ENCODE data around the gene KIF21B. TPM values are rescaled to one million over a fixed set of nuclear protein-coding genes. Genes with fewer than 3 reads are reported as not detected.

KIF21B gene
- total and polyA plus RNA-seq, 2 experiments from 2014 or later: 0.18 to 1.3 TPM

GRCh38 chr1:201034671-201035070 lies 11.2 kb upstream of the KIF21B start:
- H3K9me2 ChIP-seq (replicated peaks; ENCODE audit: insufficient read depth): no peaks in the 10 kb centered on the region
- H3K27me3 ChIP-seq: no peaks in the 10 kb centered on the region
- 92% methylated on average over 4 of the region's 4 CpGs for WGBS (ENCODE audit: low lambda C conversion rate, missing lambda C conversion rate)
- H3K4me1 ChIP-seq (ENCODE audit: insufficient read depth): peaks cover 3% of the 10 kb centered on the region
- no peak overlapping the region for H2AFZ ChIP-seq
- H3K4me2 ChIP-seq: no peak overlapping the region
- H4K20me1 ChIP-seq (ENCODE audit: insufficient read depth, poor library complexity, severe bottlenecking): no peaks in the 10 kb centered on the region
- H3K36me3 ChIP-seq (replicated peaks; ENCODE audit: insufficient read depth, low read depth): no peaks in the 10 kb centered on the region
- no peak overlapping the region for H3K27ac ChIP-seq
- TF ChIP-seq CTCF (IDR thresholded peaks at IDR 0.05; ENCODE audit: poor library complexity): no peak
- no peak for TF ChIP-seq EZH2 (IDR thresholded peaks at IDR 0.05; ENCODE audit: borderline replicate concordance)
- TF ChIP-seq EZH2phosphoT487 (IDR thresholded peaks at IDR 0.05; ENCODE audit: low read depth, severe bottlenecking, unreplicated experiment): no peak
- H3K79me2 ChIP-seq: no peaks in the 10 kb centered on the region
- H3K4me3 ChIP-seq: no peak overlapping the region
- no peak for DNase-seq (ENCODE audit: low spot score)
- no peaks in the 10 kb centered on the region for H3K9me3 ChIP-seq (ENCODE audit: low read depth)

GRCh38 chr1:201032408-201032807 lies 8.9 kb upstream of the KIF21B start:
- no peak for DNase-seq (ENCODE audit: low spot score)
- no peak for TF ChIP-seq EZH2phosphoT487 (IDR thresholded peaks at IDR 0.05; ENCODE audit: low read depth, severe bottlenecking, unreplicated experiment)
- TF ChIP-seq CTCF (IDR thresholded peaks at IDR 0.05; ENCODE audit: poor library complexity): no peak
- TF ChIP-seq EZH2 (IDR thresholded peaks at IDR 0.05; ENCODE audit: borderline replicate concordance): no peak
- no peaks in the 10 kb centered on the region for H3K9me2 ChIP-seq (replicated peaks; ENCODE audit: insufficient read depth)
- no peaks in the 10 kb centered on the region for H3K79me2 ChIP-seq
- no peaks in the 10 kb centered on the region for H4K20me1 ChIP-seq (ENCODE audit: insufficient read depth, poor library complexity, severe bottlenecking)
- no peak overlapping the region for H3K27ac ChIP-seq
- H3K9me3 ChIP-seq (ENCODE audit: low read depth): no peaks in the 10 kb centered on the region
- no peak overlapping the region for H3K4me2 ChIP-seq
- peaks cover 3% of the 10 kb centered on the region for H3K4me1 ChIP-seq (ENCODE audit: insufficient read depth)
- 76% methylated on average over 1 of the region's 1 CpG for WGBS (ENCODE audit: low lambda C conversion rate, missing lambda C conversion rate)
- no peaks in the 10 kb centered on the region for H3K27me3 ChIP-seq
- no peak overlapping the region for H2AFZ ChIP-seq
- no peak overlapping the region for H3K4me3 ChIP-seq
- no peaks in the 10 kb centered on the region for H3K36me3 ChIP-seq (replicated peaks; ENCODE audit: insufficient read depth, low read depth)

GRCh38 chr1:201028461-201028889 lies 5.0 kb upstream of the KIF21B start:
- Histone ChIP-seq H3K4me2 (no peak overlapping the region), H3K9me3 (ENCODE audit: low read depth) (no peaks in the 10 kb centered on the region), H3K79me2 (no peaks in the 10 kb centered on the region), H4K20me1 (ENCODE audit: insufficient read depth, poor library complexity, severe bottlenecking) (no peaks in the 10 kb centered on the region), H3K36me3 (replicated peaks; ENCODE audit: insufficient read depth, low read depth) (no peaks in the 10 kb centered on the region), H3K27ac (no peak overlapping the region), H3K27me3 (no peaks in the 10 kb centered on the region), H2AFZ (no peak overlapping the region), H3K4me1 (ENCODE audit: insufficient read depth) (no peaks in the 10 kb centered on the region), H3K9me2 (replicated peaks; ENCODE audit: insufficient read depth) (no peaks in the 10 kb centered on the region), H3K4me3 (no peak overlapping the region)
- DNase-seq (ENCODE audit: low spot score): no peak
- WGBS (ENCODE audit: low lambda C conversion rate, missing lambda C conversion rate): 89% methylated on average over 7 of the region's 7 CpGs
- TF ChIP-seq EZH2phosphoT487 (IDR thresholded peaks at IDR 0.05; ENCODE audit: low read depth, severe bottlenecking, unreplicated experiment) (no peak), EZH2 (IDR thresholded peaks at IDR 0.05; ENCODE audit: borderline replicate concordance) (no peak), CTCF (IDR thresholded peaks at IDR 0.05; ENCODE audit: poor library complexity) (no peak)

- Histone ChIP-seq H3K36me3 (replicated peaks; ENCODE audit: insufficient read depth, low read depth) (no peaks in the 10 kb centered on the region), H3K27me3 (peaks cover 11% of the 10 kb centered on the region), H3K9me3 (ENCODE audit: low read depth) (no peaks in the 10 kb centered on the region), H3K9me2 (replicated peaks; ENCODE audit: insufficient read depth) (no peaks in the 10 kb centered on the region), H2AFZ (no peak overlapping the region), H3K27ac (no peak overlapping the region), H4K20me1 (ENCODE audit: insufficient read depth, poor library complexity, severe bottlenecking) (no peaks in the 10 kb centered on the region), H3K79me2 (no peaks in the 10 kb centered on the region), H3K4me1 (ENCODE audit: insufficient read depth) (no peaks in the 10 kb centered on the region), H3K4me2 (no peak overlapping the region), H3K4me3 (no peak overlapping the region)
- no peak for DNase-seq (ENCODE audit: low spot score)
- 72% methylated on average over 3 of the region's 3 CpGs for WGBS (ENCODE audit: low lambda C conversion rate, missing lambda C conversion rate)
- TF ChIP-seq EZH2 (IDR thresholded peaks at IDR 0.05; ENCODE audit: borderline replicate concordance) (no peak), EZH2phosphoT487 (IDR thresholded peaks at IDR 0.05; ENCODE audit: low read depth, severe bottlenecking, unreplicated experiment) (no peak), CTCF (IDR thresholded peaks at IDR 0.05; ENCODE audit: poor library complexity) (no peak)
Measured at GRCh38 chr1:201026836-201027235, 3.3 kb upstream of the KIF21B start.
